Urothelium cell line (cell line): Measurements from ENCODE around the gene S100A16.

Experiments used
- DNase-seq: peaks from one replicate; pipeline ENCODE4 v3.0.0; 2011; ENCODE audit warnings: low spot score, mixed read lengths
- FAIRE-seq: peaks from 2 replicates; lab custom pipeline; 2011; peaks lifted over from hg19 to GRCh38; lab: Jason Lieb, UNC

S100A16 gene

DNA sequence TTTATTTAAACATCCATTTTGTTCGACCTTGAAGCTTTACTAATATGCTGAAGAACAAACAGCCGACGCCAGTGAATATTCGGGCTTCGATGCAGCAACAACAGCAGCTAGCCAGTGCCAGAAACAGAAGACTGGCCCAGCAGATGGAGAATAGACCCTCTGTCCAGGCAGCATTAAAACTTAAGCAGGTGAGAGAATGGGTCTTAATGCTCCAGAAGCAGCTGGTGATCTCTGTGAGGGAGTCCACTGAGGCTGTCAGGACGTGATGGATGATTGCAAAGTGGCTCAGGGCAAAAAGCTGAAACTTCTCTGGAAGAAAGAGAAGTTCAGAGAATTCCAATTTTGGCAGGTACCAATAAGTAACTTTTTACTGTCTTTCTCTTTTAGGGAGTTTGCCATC lies 25.3 kb upstream of the S100A16 start:
- DNase-seq: no peak
- no peak for FAIRE-seq

GRCh38 chr1:153636312-153636711 lies 23.4 kb upstream of the S100A16 start:
- FAIRE-seq (no peak), DNase-seq (no peak)

GRCh38 chr1:153635872-153636271 lies 22.9 kb upstream of the S100A16 start:
- DNase-seq (no peak), FAIRE-seq (no peak)

DNA sequence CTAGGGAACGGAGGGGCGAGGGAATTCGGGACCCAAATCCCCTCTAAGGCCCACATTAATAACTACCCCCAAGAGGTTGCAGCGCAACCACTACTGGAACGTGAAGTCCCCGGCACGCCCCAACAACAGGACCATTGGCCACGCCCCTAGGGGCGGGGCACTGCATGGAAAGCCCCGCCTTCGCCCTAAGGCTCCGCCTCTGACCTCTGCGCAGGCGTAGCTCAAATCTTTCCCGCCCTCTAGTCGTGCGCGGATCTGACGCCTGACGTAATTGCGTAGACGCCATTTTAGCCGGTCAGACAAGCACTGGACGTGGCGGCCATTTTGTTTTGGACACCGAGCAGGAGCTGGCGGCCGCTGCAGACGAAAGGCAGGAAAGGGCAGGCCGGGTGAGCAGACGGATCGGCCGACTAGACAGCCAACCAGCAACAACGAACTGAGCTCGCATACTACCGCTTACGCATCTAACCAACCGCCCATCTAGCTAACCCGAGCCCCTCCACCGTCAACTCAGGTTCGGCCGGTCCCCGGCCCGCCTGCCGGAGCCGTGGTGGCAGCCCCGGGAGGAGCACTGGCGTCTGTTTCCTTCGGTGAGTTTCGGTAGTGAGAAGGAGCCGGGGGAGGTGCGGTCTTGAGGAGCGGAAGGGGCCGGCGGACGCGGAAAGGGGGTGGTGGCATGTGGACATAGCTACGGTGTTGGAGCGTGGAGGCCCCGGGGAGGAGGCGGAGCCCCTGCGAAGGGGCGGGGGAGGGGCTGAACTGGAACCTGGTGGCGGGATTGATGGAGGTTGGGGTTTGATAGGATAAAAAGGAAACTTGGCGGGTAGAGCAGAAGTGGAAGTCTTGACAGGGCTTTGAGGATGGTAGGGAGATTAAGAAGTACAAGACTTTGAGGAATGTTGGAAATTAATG lies 21.1 kb upstream of the S100A16 start, which contains the start of gene CHTOP:
TSS of gene CHTOP (plus strand) at position 313 of the 912 bp plus-strand sequence. CDS start 2,523 bp downstream, outside the sequence.
- peak; percentile 79 for FAIRE-seq
- peak; percentile 96 for DNase-seq

DNA sequence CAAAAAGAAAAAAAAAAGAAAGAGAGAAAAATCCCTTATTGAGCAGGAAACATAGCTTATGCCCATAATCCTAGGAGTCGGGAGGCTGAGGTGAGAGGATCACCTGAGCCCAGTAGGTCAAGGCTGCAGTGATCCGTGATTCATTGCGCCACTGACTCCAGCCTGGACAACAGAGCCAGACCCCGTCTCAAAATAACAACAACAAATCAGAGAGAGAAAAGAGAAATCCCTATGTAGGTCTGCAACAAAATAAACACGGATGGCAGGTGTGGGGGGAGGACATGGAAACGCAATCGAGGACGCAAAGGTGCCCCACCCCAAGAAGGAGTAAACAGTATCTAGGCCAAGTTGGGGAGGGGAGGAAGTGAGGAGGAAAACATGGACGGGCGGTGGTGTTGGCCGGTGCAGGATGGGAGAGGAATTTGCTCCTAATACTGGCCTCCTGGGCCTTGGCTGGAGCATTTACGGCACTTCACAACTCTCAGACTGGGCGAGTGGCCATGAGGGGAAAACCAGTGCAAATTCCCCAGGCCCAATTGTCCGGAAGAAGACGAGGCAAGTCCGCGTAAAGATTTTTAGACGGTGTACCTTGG lies 20.3 kb upstream of the S100A16 start:
- FAIRE-seq (no peak), DNase-seq (no peak)

DNA sequence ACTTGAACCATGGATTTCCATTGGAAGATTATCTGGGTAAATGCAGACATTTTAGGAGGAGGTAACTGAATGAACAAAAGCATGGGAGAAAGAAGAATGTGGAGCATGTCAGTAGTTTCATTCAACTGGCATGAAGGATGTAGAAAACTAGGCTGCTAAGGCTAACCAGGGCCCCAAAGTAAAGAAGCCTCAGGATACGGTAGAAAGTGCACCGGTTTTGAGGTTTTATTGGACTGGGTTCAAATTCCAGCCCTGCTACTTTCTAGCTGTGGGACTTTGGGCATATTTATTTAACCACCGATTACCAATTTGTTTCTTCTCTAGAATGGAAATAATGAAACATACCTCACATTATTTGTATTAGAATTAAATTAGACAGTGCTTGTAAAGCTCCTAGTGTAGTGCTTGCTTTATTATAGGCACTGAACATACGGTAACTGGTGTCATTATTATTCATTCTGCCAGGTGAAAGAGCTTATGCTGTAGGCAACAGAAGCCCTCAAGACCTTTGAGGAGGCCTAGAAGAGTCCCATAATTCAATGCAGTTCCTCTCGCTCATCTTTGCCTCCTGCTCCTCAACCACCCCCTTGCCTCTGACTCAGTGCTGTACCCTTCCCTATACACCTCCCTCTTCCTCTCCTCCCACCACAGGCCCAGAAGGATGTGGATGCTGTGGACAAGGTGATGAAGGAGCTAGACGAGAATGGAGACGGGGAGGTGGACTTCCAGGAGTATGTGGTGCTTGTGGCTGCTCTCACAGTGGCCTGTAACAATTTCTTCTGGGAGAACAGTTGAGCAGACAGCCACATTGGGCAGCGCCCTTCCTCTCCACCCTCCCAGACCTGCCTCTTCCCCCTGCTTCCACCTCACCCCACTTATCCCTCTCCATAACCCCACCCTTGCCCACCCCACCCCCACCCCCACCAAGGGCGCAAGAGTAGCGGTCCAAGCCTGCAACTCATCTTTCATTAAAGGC lies 18.4 kb upstream of the S100A16 start:
- no peak for FAIRE-seq
- DNase-seq: no peak

- FAIRE-seq (no peak), DNase-seq (no peak)
Observed at GRCh38 chr1:153630384-153630783, 17.4 kb upstream of the S100A16 start.

DNA sequence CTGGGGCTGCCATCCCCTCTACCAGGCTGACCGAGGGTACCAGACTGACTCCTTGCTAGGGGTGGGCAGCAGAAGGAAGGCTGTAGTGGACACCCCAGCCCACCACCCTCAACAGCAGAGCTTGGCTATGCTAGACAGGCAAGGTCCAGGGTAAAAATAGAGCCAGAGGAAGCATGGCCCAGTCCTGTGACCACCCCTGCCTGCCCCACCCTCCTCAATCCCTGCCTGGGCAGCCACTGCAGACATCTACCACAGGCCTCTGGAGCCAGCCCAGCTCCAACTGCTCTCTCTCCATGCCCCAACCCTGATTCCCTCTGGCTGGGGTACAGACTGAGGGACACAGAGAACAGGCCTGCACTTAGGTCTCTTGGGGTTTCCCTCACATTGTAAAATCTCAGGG lies 17.0 kb upstream of the S100A16 start:
- DNase-seq (no peak), FAIRE-seq (no peak)

DNA sequence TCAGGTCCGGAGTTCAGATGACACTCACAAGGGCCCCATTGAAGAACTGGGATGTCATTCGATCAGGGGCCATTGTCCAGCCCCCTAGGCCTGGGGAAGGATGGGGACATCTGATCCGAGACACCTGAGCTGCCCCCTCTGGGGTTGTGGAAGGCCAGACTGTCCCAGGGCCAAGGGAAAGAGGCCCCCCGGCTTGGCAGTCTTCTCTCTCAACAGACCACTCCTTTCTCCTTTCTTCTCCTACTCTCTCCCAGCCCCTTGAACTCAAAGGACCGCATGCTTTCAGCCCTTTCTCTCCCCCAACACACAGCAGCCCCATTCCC lies 16.4 kb upstream of the S100A16 start:
- DNase-seq (no peak), FAIRE-seq (no peak)

GRCh38 chr1:153628638-153629342 lies 15.9 kb upstream of the S100A16 start:
- DNase-seq (no peak), FAIRE-seq (no peak)

- DNase-seq (no peak), FAIRE-seq (no peak)
Observed at GRCh38 chr1:153627715-153628626, 15.0 kb upstream of the S100A16 start, which contains the start of gene S100A1. TSS of gene S100A1 (plus strand) at chr1:153628434. CDS start at chr1:153630522, 2,088 bp downstream.

DNA sequence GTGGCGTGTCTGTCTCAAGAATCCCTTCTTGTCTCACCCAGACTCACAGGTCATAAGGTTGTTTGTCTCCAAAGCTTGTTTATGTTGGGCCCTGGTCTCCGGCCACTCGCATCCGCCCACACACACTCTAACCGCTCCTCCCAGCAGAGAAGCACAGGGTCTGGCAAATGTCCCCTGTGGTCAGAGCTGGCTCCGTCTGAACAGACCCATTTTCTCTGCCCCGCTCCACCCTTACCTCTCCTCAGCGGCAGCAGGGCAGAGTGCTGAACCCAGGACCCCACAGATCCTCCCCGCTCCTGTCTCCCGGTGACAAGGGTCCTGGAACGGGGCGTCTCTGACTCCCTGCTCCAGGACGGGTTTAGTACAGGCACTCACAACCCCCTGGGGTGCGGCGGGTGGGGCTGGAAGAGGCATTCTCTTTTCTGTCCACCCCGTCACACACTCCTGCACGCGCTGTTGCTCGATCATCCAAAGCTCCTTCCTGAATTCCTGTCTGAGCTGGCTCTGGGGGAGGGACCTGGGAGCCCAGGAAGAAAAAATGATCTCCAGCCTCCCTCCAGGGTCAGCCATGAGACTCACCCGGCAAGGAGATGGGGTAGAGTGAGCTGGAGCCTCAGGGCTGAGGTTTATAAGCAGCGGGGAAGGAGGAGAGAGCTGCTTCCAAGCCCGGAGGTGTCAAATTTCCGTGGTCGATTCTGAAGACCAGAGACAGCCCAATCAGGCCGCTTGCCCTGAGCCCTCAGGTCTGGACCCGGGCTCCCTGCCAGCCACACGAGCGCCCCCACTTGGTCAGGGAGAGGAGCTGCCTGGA lies 14.2 kb upstream of the S100A16 start, which contains the start of gene S100A13:
TSS of gene S100A13 (minus strand) at position 602 of the 811 bp plus-strand sequence. CDS start 1,033 bp downstream, outside the sequence.
- peak; percentile 91 for DNase-seq
- FAIRE-seq: no peak

GRCh38 chr1:153626477-153626903 lies 13.6 kb upstream of the S100A16 start:
- FAIRE-seq: no peak

GRCh38 chr1:153624965-153625611 lies 12.2 kb upstream of the S100A16 start:
- FAIRE-seq: no peak
- no peak for DNase-seq

More at GRCh38 chr1:153626477-153626903, 13.6 kb upstream of the S100A16 start:
- DNase-seq: no peak

DNA sequence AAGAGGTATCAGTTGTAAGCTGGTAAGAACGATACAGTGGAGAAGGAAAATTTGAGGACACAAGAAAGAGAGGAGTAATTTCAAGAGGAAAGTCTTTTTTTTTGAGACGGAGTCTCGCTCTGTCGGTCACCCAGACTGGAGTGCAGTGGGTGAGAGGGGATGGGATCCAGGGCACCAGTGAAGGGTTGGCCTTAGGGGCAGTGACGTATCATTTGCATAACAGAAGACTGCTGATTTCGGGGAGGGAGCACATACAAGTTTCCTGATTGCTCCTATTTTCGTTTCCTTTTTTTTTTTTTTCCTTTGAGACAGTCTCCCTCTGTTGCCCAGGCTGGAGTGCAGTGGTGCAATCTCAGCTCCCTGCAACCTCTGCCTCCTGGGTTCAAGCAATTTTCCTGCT lies 10.2 kb upstream of the S100A16 start:
- FAIRE-seq (no peak), DNase-seq (no peak)

GRCh38 chr1:153619171-153619570 lies 6.2 kb upstream of the S100A16 start:
- FAIRE-seq (no peak), DNase-seq (no peak)

GRCh38 chr1:153617663-153618062 lies 4.7 kb upstream of the S100A16 start:
- DNase-seq: peak; percentile 82
- FAIRE-seq: peak; percentile 92

- FAIRE-seq (no peak), DNase-seq (no peak)
Observed at GRCh38 chr1:153616917-153617311, 4.0 kb upstream of the S100A16 start.
